DOHH2 (cell line): ENCODE measurements around the gene SORBS1.

Experiments used
- EZH2phosphoT487 ChIP-seq: fragments of 200-600 bp; sonication (generic); IDR thresholded peaks from 2 replicates; pipeline ENCODE4 v1.6.1; 2017; ENCODE audit warnings: borderline replicate concordance, mild to moderate bottlenecking, antibody characterized with exemption, low read length, moderate library complexity, mixed read lengths
- TF ChIP-seq, protein P1 (sequence below): fragments of 200-600 bp; sonication (generic); IDR thresholded peaks from one replicate; pipeline ENCODE4 v1.5.1; 2014; ENCODE audit warnings: antibody characterized with exemption, mild to moderate bottlenecking, low read depth, low read length; ENCODE audit not compliant: poor library complexity, severe bottlenecking

DNA sequence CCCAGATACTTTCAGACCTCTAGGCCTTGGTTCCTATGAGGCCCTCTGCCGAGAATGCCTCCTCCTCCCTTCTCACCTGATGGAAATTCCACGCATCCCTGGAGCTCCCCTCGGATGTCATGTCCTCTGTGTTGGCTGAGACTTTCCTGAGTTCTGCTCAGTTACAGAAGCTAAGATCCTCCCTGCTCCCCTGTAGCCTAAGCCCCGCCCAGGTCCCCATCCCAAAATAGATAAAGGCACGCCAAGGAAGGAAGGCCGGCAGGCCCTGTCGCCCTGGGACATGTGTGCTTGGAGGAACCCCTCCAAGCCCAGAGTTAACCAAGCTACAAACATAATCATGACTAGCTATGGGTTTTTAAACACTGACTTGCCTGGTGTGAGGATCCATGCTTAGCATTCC lies 123.5 kb downstream of the SORBS1 start:
- TF ChIP-seq, protein P1, sequence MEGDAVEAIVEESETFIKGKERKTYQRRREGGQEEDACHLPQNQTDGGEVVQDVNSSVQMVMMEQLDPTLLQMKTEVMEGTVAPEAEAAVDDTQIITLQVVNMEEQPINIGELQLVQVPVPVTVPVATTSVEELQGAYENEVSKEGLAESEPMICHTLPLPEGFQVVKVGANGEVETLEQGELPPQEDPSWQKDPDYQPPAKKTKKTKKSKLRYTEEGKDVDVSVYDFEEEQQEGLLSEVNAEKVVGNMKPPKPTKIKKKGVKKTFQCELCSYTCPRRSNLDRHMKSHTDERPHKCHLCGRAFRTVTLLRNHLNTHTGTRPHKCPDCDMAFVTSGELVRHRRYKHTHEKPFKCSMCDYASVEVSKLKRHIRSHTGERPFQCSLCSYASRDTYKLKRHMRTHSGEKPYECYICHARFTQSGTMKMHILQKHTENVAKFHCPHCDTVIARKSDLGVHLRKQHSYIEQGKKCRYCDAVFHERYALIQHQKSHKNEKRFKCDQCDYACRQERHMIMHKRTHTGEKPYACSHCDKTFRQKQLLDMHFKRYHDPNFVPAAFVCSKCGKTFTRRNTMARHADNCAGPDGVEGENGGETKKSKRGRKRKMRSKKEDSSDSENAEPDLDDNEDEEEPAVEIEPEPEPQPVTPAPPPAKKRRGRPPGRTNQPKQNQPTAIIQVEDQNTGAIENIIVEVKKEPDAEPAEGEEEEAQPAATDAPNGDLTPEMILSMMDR, result no peak
- TF ChIP-seq EZH2phosphoT487, result no peak
